ENCODE data around the gene FAM177A1. TPM values are rescaled to one million over a fixed set of nuclear protein-coding genes. Genes with fewer than 3 reads are reported as not detected.
"Not testable (repeated sequence)": the region's sequence is repeated elsewhere in the genome, so short reads cannot be mapped to it uniquely, and the experiment has no call there.

FAM177A1 gene
- total RNA-seq, 3 donors from 2014 or later: 35.4 to 44.4 (median 35.7) TPM

- Mint-ChIP-seq H3K4me1 (ENCODE audit: low read depth) (no peaks in the 10 kb centered on the region), H3K36me3 (ENCODE audit: insufficient read depth) (peaks cover 21% of the 10 kb centered on the region), H3K4me3 (no peak overlapping the region), H3K9me3 (no peaks in the 10 kb centered on the region), H3K27me3 (ENCODE audit: low read depth) (no peaks in the 10 kb centered on the region)
- DNase-seq (no peak), ATAC-seq (no peak)
Measured at GRCh38 chr14:35083530-35084150, 37.6 kb downstream of the FAM177A1 start.

- H3K9me3 Mint-ChIP-seq: no peaks in the 10 kb centered on the region
- no peak for DNase-seq
- peaks cover 18% of the 10 kb centered on the region for H3K36me3 Mint-ChIP-seq (ENCODE audit: insufficient read depth)
- no peaks in the 10 kb centered on the region for H3K27me3 Mint-ChIP-seq (ENCODE audit: low read depth)
- no peak for ATAC-seq
- H3K4me3 Mint-ChIP-seq: no peak overlapping the region
- no peaks in the 10 kb centered on the region for H3K4me1 Mint-ChIP-seq (ENCODE audit: low read depth)
Measured at GRCh38 chr14:35085441-35085840, 39.4 kb downstream of the FAM177A1 start.

- ATAC-seq: no peak
- no peaks in the 10 kb centered on the region for H3K9me3 Mint-ChIP-seq
- H3K4me3 Mint-ChIP-seq: no peak overlapping the region
Measured at GRCh38 chr14:35088514-35088913, 42.4 kb downstream of the FAM177A1 start.

GRCh38 chr14:35094645-35095044, 48.6 kb downstream of the FAM177A1 start:
- H3K4me3 Mint-ChIP-seq; H3K9me3 Mint-ChIP-seq; DNase-seq; ATAC-seq; H3K4me1 Mint-ChIP-seq (ENCODE audit: low read depth); H3K27me3 Mint-ChIP-seq (ENCODE audit: low read depth): not testable (repeated sequence)
- peaks cover 24% of the 10 kb centered on the region for H3K36me3 Mint-ChIP-seq (ENCODE audit: insufficient read depth)

More at GRCh38 chr14:35088514-35088913, 42.4 kb downstream of the FAM177A1 start:
- Mint-ChIP-seq H3K4me1 (ENCODE audit: low read depth) (no peaks in the 10 kb centered on the region), H3K27me3 (ENCODE audit: low read depth) (no peaks in the 10 kb centered on the region), H3K36me3 (ENCODE audit: insufficient read depth) (peaks cover 20% of the 10 kb centered on the region)
- DNase-seq: no peak

GRCh38 chr14:35107866-35108265, 61.8 kb downstream of the FAM177A1 start:
- peaks cover 51% of the 10 kb centered on the region for H3K36me3 Mint-ChIP-seq (ENCODE audit: insufficient read depth)
- H3K27me3 Mint-ChIP-seq (ENCODE audit: low read depth): no peaks in the 10 kb centered on the region
- H3K4me3 Mint-ChIP-seq: no peak overlapping the region
- ATAC-seq (no peak), DNase-seq (no peak)
- H3K4me1 Mint-ChIP-seq (ENCODE audit: low read depth): peaks cover 2% of the 10 kb centered on the region
- H3K9me3 Mint-ChIP-seq: no peaks in the 10 kb centered on the region

- H3K4me1 Mint-ChIP-seq (ENCODE audit: low read depth): peaks cover 19% of the 10 kb centered on the region
- H3K9me3 Mint-ChIP-seq: no peaks in the 10 kb centered on the region
- peaks cover 52% of the 10 kb centered on the region for H3K36me3 Mint-ChIP-seq (ENCODE audit: insufficient read depth)
- H3K27me3 Mint-ChIP-seq (ENCODE audit: low read depth): no peaks in the 10 kb centered on the region
- no peak for ATAC-seq
- DNase-seq: no peak
- H3K4me3 Mint-ChIP-seq: no peak overlapping the region
Measured at GRCh38 chr14:35112641-35113040, 66.6 kb downstream of the FAM177A1 start.

DNA sequence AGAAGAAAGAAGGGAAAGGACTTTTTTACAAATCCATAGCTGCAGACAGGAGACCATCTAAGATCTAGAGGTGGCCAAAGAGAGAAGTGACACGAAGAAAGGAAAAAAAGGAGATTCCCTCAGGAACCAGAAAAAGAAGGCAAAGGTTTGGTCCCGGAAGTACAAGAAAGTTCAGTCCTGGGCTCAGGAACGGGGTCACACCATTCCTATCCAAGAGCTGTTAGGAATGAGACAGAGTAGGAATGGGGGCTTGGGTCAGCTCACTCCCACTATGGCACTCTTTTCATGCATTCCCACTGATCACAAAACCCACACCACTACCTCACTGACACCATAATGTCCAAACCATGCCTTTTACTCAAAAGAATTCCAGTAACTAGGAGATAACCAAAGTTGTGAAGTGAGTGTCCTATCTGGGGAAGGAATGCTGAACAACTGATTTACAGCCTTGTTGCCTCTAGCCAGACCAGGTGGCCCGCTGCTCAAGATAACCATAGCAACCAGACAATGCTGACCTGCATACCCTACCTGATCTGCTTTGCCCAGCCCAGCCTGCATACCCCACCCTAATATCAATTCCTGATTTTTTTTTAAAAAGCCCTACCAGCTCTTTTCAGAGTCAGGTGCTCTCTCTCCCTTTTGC, 67.4 kb downstream of the FAM177A1 start:
- Mint-ChIP-seq H3K9me3 (no peaks in the 10 kb centered on the region), H3K4me3 (no peak overlapping the region), H3K36me3 (ENCODE audit: insufficient read depth) (peaks cover 54% of the 10 kb centered on the region), H3K27me3 (ENCODE audit: low read depth) (no peaks in the 10 kb centered on the region), H3K4me1 (ENCODE audit: low read depth) (peaks cover 24% of the 10 kb centered on the region)
- DNase-seq (no peak), ATAC-seq (no peak)

DNA sequence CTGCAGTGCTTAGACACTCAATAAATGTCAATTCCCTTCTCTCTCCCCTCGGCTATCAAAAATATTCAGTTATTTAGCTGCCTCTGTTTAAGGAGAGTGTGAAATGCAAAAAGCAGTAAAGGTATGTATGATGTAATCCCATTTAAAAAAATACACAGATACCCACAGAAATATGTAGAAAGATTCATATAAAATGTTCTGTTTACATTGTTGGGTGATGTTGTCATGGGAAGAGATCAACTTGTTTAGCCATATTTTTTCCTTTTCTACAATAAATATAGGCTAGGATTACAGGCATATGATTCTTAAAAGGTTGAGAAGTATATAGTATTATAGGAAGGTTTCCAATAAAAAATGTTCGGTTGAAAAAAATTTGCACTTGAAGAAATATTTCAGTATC, 68.0 kb downstream of the FAM177A1 start:
- Mint-ChIP-seq H3K4me3 (no peak overlapping the region), H3K9me3 (no peaks in the 10 kb centered on the region), H3K27me3 (ENCODE audit: low read depth) (no peaks in the 10 kb centered on the region), H3K36me3 (ENCODE audit: insufficient read depth) (peaks cover 54% of the 10 kb centered on the region), H3K4me1 (ENCODE audit: low read depth) (peaks cover 29% of the 10 kb centered on the region)
- ATAC-seq: no peak
- no peak for DNase-seq

- no peaks in the 10 kb centered on the region for H3K27me3 Mint-ChIP-seq (ENCODE audit: low read depth)
- H3K4me3 Mint-ChIP-seq: no peak overlapping the region
- ATAC-seq (no peak), DNase-seq (no peak)
- peaks cover 45% of the 10 kb centered on the region for H3K36me3 Mint-ChIP-seq (ENCODE audit: insufficient read depth)
- peaks cover 42% of the 10 kb centered on the region for H3K4me1 Mint-ChIP-seq (ENCODE audit: low read depth)
- no peaks in the 10 kb centered on the region for H3K9me3 Mint-ChIP-seq
Measured at GRCh38 chr14:35116242-35116641, 70.2 kb downstream of the FAM177A1 start.

GRCh38 chr14:35117112-35117511, 71.0 kb downstream of the FAM177A1 start:
- peaks cover 42% of the 10 kb centered on the region for H3K4me1 Mint-ChIP-seq (ENCODE audit: low read depth)
- H3K36me3 Mint-ChIP-seq (ENCODE audit: insufficient read depth): peaks cover 37% of the 10 kb centered on the region
- ATAC-seq (no peak), DNase-seq (no peak)
- no peaks in the 10 kb centered on the region for H3K9me3 Mint-ChIP-seq
- H3K4me3 Mint-ChIP-seq: no peak overlapping the region
- no peaks in the 10 kb centered on the region for H3K27me3 Mint-ChIP-seq (ENCODE audit: low read depth)

DNA sequence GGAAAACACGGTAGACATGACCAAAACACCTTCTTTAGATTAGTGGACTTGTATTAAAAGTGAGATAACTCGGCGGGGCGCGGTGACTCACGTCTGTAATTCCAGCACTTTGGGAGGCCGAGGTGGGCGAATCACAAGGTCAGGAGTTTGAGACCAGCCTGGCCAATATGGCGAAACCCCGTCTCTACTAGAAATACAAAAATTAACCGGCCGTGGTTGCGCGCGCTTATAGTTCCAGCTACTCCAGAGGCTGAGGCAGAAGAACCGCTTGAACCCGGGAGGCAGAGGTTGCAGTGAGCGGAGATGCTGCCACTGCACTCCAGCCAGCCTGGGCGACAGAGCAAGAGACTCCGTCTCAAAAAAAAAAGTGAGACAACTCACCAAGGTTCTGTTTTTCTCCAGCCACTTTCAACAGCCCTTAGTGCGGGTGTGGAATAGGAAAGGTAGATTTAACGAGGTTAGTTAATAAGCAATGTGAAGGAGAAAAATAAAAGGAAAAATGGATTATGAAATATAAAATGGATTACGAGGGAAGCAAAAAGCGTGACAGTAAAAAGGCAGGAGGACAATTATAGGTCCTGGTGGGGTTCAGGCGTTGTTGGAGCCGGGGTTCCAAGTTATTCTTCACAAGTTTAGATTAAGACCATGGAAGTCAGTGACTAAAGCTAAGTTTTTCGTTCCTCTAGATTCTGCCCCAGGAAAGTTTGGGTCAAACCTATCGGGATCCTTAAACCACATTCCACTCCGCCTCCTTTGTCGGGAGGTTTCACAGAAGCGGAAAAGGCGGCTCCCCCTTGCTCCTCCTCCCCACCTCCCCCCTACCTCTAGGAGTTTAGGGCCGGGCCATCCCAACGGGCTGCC, 75.2 kb downstream of the FAM177A1 start:
- no peaks in the 10 kb centered on the region for H3K9me3 Mint-ChIP-seq
- ATAC-seq: no peak
- H3K4me1 Mint-ChIP-seq (ENCODE audit: low read depth): peaks cover 66% of the 10 kb centered on the region
- H3K27me3 Mint-ChIP-seq (ENCODE audit: low read depth): no peaks in the 10 kb centered on the region
- H3K4me3 Mint-ChIP-seq: peak overlapping the region; percentile 94
- peaks cover 19% of the 10 kb centered on the region for H3K36me3 Mint-ChIP-seq (ENCODE audit: insufficient read depth)
- DNase-seq: no peak

- H3K36me3 Mint-ChIP-seq (ENCODE audit: insufficient read depth): peaks cover 16% of the 10 kb centered on the region
- H3K27me3 Mint-ChIP-seq (ENCODE audit: low read depth): no peaks in the 10 kb centered on the region
- no peaks in the 10 kb centered on the region for H3K9me3 Mint-ChIP-seq
- H3K4me3 Mint-ChIP-seq: peak within 1 kb of the TSS; percentile 94
- peak; percentile 90 to 91 for ATAC-seq
- DNase-seq: peak; percentile 82
- H3K4me1 Mint-ChIP-seq (ENCODE audit: low read depth): peaks cover 67% of the 10 kb centered on the region
Measured at GRCh38 chr14:35121887-35122695, 76.0 kb downstream of the FAM177A1 start, which contains the start of the genes PPP2R3C and PRORP. PPP2R3C (minus strand) TSS chr14:35121990; CDS start chr14:35121959, 31 bp downstream. PRORP (plus strand) TSS chr14:35122552; CDS start chr14:35123246, 694 bp downstream.

GRCh38 chr14:35122696-35123387, 76.8 kb downstream of the FAM177A1 start:
- no peaks in the 10 kb centered on the region for H3K27me3 Mint-ChIP-seq (ENCODE audit: low read depth)
- H3K4me1 Mint-ChIP-seq (ENCODE audit: low read depth): peaks cover 65% of the 10 kb centered on the region
- ATAC-seq: no peak
- no peaks in the 10 kb centered on the region for H3K9me3 Mint-ChIP-seq
- peaks cover 15% of the 10 kb centered on the region for H3K36me3 Mint-ChIP-seq (ENCODE audit: insufficient read depth)
- no peak for DNase-seq
- H3K4me3 Mint-ChIP-seq: peak overlapping the region; percentile 94

Measured in activated T-cell treated with anti-CD3 and anti-CD28 coated beads, Interleukin-2, amount 50 U/mL, for 4 hours (primary cell).